Endothelial cell of umbilical vein (primary cell): ENCODE results near the gene CSRP2. TPM values are rescaled to one million over a fixed set of nuclear protein-coding genes. Genes with fewer than 3 reads are reported as not detected.
A peak's percentile ranks its signal among the peaks of the same experiment; 100 is the strongest.

Experiments used
- BruUV-seq: library from RNA; stranded (reverse); fragments of 400-500 nt; replicated peaks from 2 replicates; lab custom pipeline; 2021; lab: Mats Ljungman, UMichigan
- CTCF ChIA-PET: fragments of 300-600, 350-600 bp; sonication (Branson Sonifier 250); formaldehyde crosslinking; loops from one replicate; lab custom pipeline; 2021; ENCODE audit warnings: antibody characterized with exemption, inconsistent platforms; lab: Charles Lee
- POLR2A ChIA-PET: fragments of 300-600, 350-600 bp; sonication (Branson Sonifier 250); formaldehyde crosslinking; loops from one replicate; lab custom pipeline; 2021; ENCODE audit warnings: antibody characterized with exemption, inconsistent platforms; lab: Charles Lee
- DNase-seq: peaks from one replicate; pipeline ENCODE4 v3.0.0-alpha.2; 2011; ENCODE audit warnings: low read depth, low spot score
- FAIRE-seq: peaks from 2 replicates; lab custom pipeline; 2011; peaks lifted over from hg19 to GRCh38; lab: Jason Lieb, UNC
- H2AFZ ChIP-seq: 2 replicates; pipeline ENCODE4 v1.6.0; 2012; ENCODE audit warnings: low read depth, low read length, control low read depth, inconsistent platforms
- H3K27ac ChIP-seq: 2 replicates; pipeline ENCODE4 v1.5.1; 2011; ENCODE audit warnings: low read depth, mild to moderate bottlenecking, control low read depth, low read length, moderate library complexity; ENCODE audit not compliant: insufficient read depth
- H3K27me3 ChIP-seq, 2 experiments: 2 replicates each; pipeline versions ENCODE4 v1.6.0 to v1.6.1; 2011; ENCODE audit warnings: low read length in 2 of 2, mixed read lengths in 1 of 2; ENCODE audit not compliant: control insufficient read depth in 2 of 2, insufficient read depth in 2 of 2
- H3K36me3 ChIP-seq, 2 experiments: 2 replicates in 1 of 2; 3 replicates in 1 of 2; pipeline ENCODE4 v1.5.1; 2011; ENCODE audit warnings: low read length in 2 of 2, mild to moderate bottlenecking in 1 of 2, moderate library complexity in 1 of 2; ENCODE audit not compliant: control insufficient read depth in 2 of 2, insufficient read depth in 2 of 2; ENCODE audit errors: extremely low read depth in 1 of 2
- H3K4me1 ChIP-seq: 3 replicates; pipeline ENCODE4 v1.5.1; 2011; ENCODE audit warnings: mild to moderate bottlenecking, low read length; ENCODE audit not compliant: control insufficient read depth, insufficient read depth; ENCODE audit errors: extremely low read depth
- H3K4me2 ChIP-seq: 2 replicates; pipeline ENCODE4 v1.6.1; 2011; ENCODE audit warnings: low read length, control low read depth, mixed read lengths; ENCODE audit not compliant: insufficient read depth
- H3K4me3 ChIP-seq, 3 experiments: fragments of 200-600 bp in 1 of 3; sonication (generic), shearing (Covaris generic) in 1 of 3; replicated peaks in 1 of 3; 2 replicates each; pipeline ENCODE4 v1.5.1; 2011 to 2016; ENCODE audit warnings: control low read depth in 3 of 3, low read length in 3 of 3, mild to moderate bottlenecking in 2 of 3, inconsistent platforms in 1 of 3, low read depth in 1 of 3, moderate library complexity in 1 of 3; ENCODE audit not compliant: insufficient read depth in 1 of 3
- H3K79me2 ChIP-seq: 2 replicates; pipeline ENCODE4 v1.6.0; 2012; ENCODE audit warnings: low read length, inconsistent platforms; ENCODE audit not compliant: control insufficient read depth, insufficient read depth
- H3K9ac ChIP-seq: replicated peaks from 2 replicates; pipeline ENCODE3; 2011; ENCODE audit warnings: low read length, control low read depth; ENCODE audit not compliant: insufficient read depth; ENCODE audit errors: extremely low read depth
- H3K9me1 ChIP-seq: replicated peaks from 3 replicates; pipeline ENCODE4 v1.6.0; 2011; ENCODE audit warnings: mild to moderate bottlenecking, low read length; ENCODE audit not compliant: control insufficient read depth, insufficient read depth; ENCODE audit errors: extremely low read depth
- H3K9me3 ChIP-seq: replicated peaks from 2 replicates; pipeline ENCODE4 v1.5.1; 2012; ENCODE audit warnings: low read length, inconsistent platforms; ENCODE audit not compliant: control insufficient read depth, insufficient read depth
- H4K20me1 ChIP-seq: replicated peaks from 2 replicates; pipeline ENCODE3; 2011; ENCODE audit warnings: mild to moderate bottlenecking, low read length; ENCODE audit not compliant: control insufficient read depth, insufficient read depth; ENCODE audit errors: extremely low read depth
- CTCF ChIP-seq, 2 donors: IDR thresholded peaks; 1 replicate in 1 of 2; 2 replicates in 1 of 2; pipeline ENCODE4 v1.5.1; 2011; ENCODE audit warnings: low read length in 2 of 2, mild to moderate bottlenecking in 2 of 2, moderate library complexity in 2 of 2, control low read depth in 1 of 2, inconsistent platforms in 1 of 2, low read depth in 1 of 2; ENCODE audit not compliant: insufficient read depth in 1 of 2; ENCODE audit errors: extremely low read depth in 1 of 2
- GATA2 ChIP-seq: IDR thresholded peaks from 2 replicates; pipeline ENCODE4 v1.7.0; 2011; ENCODE audit warnings: low read depth, mild to moderate bottlenecking, moderate library complexity, mixed read lengths, low read length; ENCODE audit not compliant: insufficient read length, insufficient read depth
- MYC ChIP-seq: IDR thresholded peaks from one replicate; pipeline ENCODE4 v1.6.1; 2011; ENCODE audit warnings: mild to moderate bottlenecking, low read depth, low read length
- POLR2A ChIP-seq: IDR thresholded peaks from 2 replicates; pipeline ENCODE4 v1.6.1; 2012; ENCODE audit warnings: low read depth, mild to moderate bottlenecking, control low read depth, low read length
- dilution Hi-C: fragments of 300-500 bp; cut with MboI; formaldehyde crosslinking; loops from one replicate; pipeline ENCODE4 v1.15.0; 2019; ENCODE audit warnings: low sequenced_read_pairs; ENCODE audit not compliant: extremely low pct_ligation_motif_present
- intact Hi-C: fragments of 100-400 bp; cut with micrococcal nuclease; formaldehyde crosslinking; loops from one replicate; pipeline ENCODE4 v1.10.0; 2022
- polyA plus RNA-seq, 4 experiments: library from polyadenylated mRNA; depleted of rRNA in 3 of 4; stranded (reverse) in 3 of 4; unstranded in 1 of 4; fragments of >200 nt; gene quantifications; 2 replicates each; pipeline versions ENCODE4 v1.2.1 to v1.2.3, GENCODE V29; 2011 to 2012; ENCODE audit warnings: missing spikeins in 1 of 4
- total RNA-seq: library from RNA; stranded (reverse); gene quantifications from 2 replicates; pipeline ENCODE4 v1.2.3, GENCODE V29; 2021

The CSRP2 gene
- total and polyA plus RNA-seq, 2 donors (not counting 3 experiments of a cell fraction or from before 2014, with no cell fraction given) = 8.8 to 13.4 TPM

DNA sequence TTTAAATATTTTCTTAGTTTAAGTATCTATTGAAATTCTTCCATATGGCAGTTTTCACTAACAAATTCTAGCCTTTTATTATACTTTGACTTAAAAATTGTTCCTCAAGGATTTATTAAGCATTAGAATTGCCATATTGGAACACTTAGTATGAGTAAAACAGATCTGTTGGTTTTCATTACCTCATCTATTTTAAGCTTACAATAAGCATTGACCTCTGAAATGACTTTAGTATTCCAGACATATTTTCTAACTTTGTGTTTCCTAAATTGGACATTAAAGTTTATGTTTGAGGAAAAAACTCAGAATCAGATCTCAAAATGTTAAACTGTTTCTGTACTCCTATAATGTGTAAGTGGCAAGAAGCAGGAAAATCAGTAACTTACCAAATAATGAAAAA, 48.4 kb downstream of the CSRP2 start:
- BruUV-seq = no TSS peak
- Histone ChIP-seq H3K9me3 (no peaks in the 10 kb centered on the region), H3K27ac (no peak overlapping the region), H4K20me1 (no peaks in the 10 kb centered on the region), H2AFZ (no peak overlapping the region), H3K79me2 (no peaks in the 10 kb centered on the region), H3K36me3 (peaks cover 0 to 6% of the 10 kb centered on the region in 2 experiments), H3K4me2 (no peak overlapping the region), H3K9ac (no peak overlapping the region), H3K27me3 (no peaks in the 10 kb centered on the region), H3K9me1 (no peaks in the 10 kb centered on the region), H3K4me3 (no peak overlapping the region), H3K4me1 (no peaks in the 10 kb centered on the region)
- TF ChIP-seq GATA2 = no peak
- dilution Hi-C loops = no loop called here
- POLR2A ChIA-PET = no interaction called here
- FAIRE-seq (no peak), DNase-seq (no peak)
- CTCF ChIA-PET = interaction anchor here (1.0 kb wide), 1 partner anchor 180 kb away, joined by 3 read pairs; no protein-coding TSS in a partner anchor
- intact Hi-C loops = no loop called here

GRCh38 chr12:76820888-76821482, 57.8 kb downstream of the CSRP2 start:
- TF ChIP-seq CTCF (IDR thresholded peaks at IDR 0.05; ENCODE audit: extremely low read depth in 1 of 2, insufficient read depth in 1 of 2, low read depth in 1 of 2, low read length in 2 of 2) = peak; percentile 44 to 51
- no peak for TF ChIP-seq POLR2A
- no peak for TF ChIP-seq MYC
- Histone ChIP-seq H3K9ac (no peak overlapping the region), H4K20me1 (no peaks in the 10 kb centered on the region), H3K27ac (no peak overlapping the region), H3K4me3 (no peak overlapping the region), H3K4me2 (no peak overlapping the region), H3K9me3 (no peaks in the 10 kb centered on the region), H3K36me3 (no peaks in the 10 kb centered on the region), H2AFZ (no peak overlapping the region), H3K9me1 (no peaks in the 10 kb centered on the region), H3K27me3 (no peaks in the 10 kb centered on the region), H3K4me1 (no peaks in the 10 kb centered on the region), H3K79me2 (no peaks in the 10 kb centered on the region)
- dilution Hi-C loops (no loop called here), intact Hi-C loops (loop anchor here (1.0 kb wide), 1 partner anchor 200 kb away; no protein-coding TSS in a partner anchor)
- ChIA-PET CTCF (interaction anchor here (0.8 to 3.0 kb wide), 7 partner anchors 11 to 866 kb away, joined by 3 to 24 read pairs (median 9); no protein-coding TSS in a partner anchor), POLR2A (no interaction called here)
- DNase-seq (peak; percentile 11), FAIRE-seq (peak; percentile 42)
- BruUV-seq = no TSS peak
